HG03280 (cell line): ENCODE data around the gene MSLN.
"Not testable (repeated sequence)": the region's sequence is repeated elsewhere in the genome, so short reads cannot be mapped to it uniquely, and the experiment has no call there.

Source experiments
- ATAC-seq: cut with Tn5 transposase; IDR thresholded peaks from one replicate; pipeline ENCODE4 v1.9.1; 2021; ENCODE audit warnings: mild to moderate bottlenecking, moderate library complexity; ENCODE audit not compliant: unreplicated experiment

MSLN gene

DNA sequence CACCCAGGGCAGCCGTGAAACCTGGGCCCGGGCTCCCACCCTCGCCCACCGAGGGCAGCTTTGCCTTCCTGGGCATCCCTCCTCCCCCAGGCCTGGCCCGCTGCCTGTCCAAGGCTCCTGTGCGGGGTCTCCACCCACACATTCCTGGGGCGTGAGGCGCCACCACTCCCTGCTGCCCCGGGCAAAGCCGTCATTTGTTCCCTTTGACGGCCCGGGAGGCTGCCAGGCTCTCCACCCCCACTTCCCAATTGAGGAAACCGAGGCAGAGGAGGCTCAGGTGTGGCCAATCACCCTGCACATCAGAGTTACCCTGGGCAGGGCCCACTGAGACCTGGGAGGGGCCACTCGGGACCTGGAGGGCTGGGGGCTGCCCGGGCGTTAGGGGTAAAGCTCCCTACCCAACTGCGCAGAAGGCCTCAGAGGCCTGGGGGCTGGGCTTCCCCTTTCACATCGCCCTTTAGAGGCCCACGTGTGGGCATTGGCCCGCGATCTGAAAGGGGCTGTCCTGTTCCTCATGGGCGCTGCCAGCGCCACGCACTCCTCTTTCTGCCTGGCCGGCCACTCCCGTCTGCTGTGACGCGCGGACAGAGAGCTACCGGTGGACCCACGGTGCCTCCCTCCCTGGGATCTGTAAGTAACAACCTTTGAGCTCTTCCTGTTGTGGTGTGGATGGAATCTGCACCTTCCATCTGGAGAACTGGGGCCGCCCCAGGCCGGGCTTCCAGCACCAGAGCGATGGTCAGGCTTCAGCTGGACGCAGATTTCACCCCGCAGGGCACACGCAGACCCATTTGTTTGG, at the start of gene MSLN:
MSLN (plus strand) TSS at position 190 of the 799 bp plus-strand sequence. CDS start 1,947 bp downstream, outside the sequence.
- ATAC-seq: no peak

DNA sequence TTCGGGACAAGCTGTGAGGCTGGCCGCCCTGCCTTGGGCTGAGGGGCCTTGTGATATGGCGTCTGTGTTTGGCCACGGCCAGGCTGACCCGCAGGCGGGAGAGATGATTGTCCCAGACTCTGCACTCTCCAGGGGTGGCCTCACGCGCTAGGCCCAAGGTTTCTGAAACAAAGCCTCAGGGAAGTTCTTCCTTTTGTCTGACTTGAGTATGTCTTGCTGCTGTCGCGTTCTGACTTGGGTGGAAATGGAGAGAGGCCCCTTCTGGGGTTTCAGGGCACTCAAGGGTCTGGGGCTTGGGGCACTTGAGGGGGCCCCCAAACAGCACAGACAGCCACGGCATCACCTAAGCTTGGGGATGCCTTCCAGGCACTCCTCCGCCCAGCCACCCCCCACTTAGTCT, 49.5 kb upstream of the MSLN start:
- ATAC-seq: no peak

GRCh38 chr16:711548-712320, 48.8 kb upstream of the MSLN start:
- ATAC-seq: no peak

GRCh38 chr16:712740-713250, 47.7 kb upstream of the MSLN start:
- not testable (repeated sequence) for ATAC-seq

GRCh38 chr16:714079-714478, 46.5 kb upstream of the MSLN start:
- no peak for ATAC-seq

GRCh38 chr16:714558-715476, 45.7 kb upstream of the MSLN start, which contains the start of gene METRN:
TSS of gene METRN (plus strand) at chr16:715118. CDS start at chr16:715290, 172 bp downstream.
- ATAC-seq: peak; percentile 69

GRCh38 chr16:715477-716199, 44.9 kb upstream of the MSLN start:
- peak; percentile 17 for ATAC-seq

DNA sequence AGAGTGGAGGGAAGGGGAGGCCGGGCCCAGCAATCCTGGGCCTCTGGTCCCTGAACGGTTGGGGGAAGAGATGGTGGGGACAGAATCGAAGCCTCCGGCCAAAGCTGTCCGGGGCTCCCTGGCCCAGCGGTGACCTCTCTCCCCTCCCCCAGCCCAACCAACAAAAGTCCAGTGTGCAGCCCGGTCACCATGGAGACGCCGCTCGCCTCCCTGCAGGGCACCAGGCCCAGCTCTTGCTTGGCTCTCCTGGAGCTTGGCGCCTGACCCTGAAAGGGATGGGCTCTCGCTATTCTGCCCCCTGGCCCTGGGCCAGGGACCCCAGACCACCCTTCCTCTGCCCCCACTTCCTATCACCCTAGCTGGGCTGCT, 44.4 kb upstream of the MSLN start:
- no peak for ATAC-seq

GRCh38 chr16:716768-717325, 43.7 kb upstream of the MSLN start:
- no peak for ATAC-seq

DNA sequence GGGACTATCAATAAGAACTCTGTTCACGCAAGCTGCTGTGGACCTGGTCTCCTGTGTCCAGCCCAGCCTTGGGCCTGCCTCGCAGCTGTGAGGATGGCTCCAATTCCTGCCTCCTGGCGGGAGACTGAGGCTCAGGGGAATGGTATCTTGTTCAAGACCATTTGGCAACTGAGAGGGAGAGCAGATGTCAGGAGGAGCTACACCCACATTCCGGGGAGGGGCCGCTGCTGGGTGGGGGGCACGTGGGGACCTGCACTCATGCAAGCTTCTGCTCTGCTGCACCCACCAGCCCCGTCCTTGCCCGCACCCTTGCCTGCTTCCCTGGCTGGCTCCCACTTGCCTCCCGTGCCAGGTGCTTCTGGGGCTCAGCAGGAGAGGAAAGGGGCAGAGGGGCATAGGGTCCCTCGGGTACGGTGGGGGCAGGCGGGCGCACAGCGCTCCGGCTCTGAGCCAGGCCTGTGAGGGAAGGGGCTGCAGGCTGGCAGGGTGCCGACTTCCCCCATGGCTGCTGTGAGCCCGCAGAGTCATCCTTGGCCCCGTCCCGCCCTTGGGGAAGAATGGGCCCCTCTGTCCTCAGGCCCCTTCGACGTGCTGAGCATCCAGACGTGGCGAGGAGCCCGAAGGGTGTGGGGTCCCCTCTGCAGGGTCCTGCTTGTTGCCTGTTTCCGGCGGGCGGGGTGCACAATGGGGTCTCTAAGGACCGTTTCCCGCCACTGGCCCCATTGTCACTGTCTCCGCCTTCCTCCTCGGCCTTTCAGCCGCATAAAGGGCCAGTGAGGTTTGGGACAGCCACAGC, 42.9 kb upstream of the MSLN start:
- ATAC-seq: no peak

DNA sequence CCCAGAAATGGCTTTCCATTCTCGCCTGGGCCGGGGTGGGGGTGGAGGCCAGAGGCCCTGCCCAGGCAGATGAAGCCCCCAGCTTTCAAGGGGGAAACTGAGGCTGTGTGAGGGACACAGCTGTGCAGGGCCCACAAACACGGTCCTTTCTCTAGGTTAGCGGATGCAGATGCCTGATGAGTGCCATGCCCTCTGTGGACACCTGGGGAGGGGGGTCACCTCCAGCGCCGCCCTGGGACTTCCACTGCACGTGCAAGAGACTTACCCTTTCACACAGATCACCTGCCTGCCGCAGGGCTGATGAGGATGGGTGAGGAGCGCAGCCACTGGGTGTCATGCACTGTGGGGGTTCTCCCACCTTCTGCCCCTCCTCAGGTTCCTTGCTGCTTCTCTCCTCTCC, 42.1 kb upstream of the MSLN start:
- ATAC-seq: no peak

DNA sequence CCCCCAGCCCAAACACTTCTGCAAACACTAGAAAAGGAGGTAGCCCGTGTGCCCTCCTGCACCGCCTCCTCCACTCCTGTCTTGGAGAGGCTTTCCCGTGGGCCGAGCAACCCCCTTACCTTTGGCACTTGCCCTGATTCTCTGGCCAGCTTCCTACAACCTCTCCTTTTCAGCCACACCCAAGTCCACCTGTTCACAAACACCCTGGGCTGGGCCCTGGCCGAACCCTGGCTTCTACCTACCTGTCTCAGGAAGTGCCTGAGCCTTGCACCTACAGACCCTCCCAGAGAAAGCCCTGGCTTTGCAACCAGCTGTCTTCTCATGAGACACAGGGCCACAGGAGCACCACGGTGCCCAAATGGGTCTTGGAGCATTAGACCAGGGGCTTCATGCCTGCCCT, 41.6 kb upstream of the MSLN start:
- ATAC-seq: no peak

- no peak for ATAC-seq
Observed at GRCh38 chr16:719815-720446, 40.6 kb upstream of the MSLN start.

DNA sequence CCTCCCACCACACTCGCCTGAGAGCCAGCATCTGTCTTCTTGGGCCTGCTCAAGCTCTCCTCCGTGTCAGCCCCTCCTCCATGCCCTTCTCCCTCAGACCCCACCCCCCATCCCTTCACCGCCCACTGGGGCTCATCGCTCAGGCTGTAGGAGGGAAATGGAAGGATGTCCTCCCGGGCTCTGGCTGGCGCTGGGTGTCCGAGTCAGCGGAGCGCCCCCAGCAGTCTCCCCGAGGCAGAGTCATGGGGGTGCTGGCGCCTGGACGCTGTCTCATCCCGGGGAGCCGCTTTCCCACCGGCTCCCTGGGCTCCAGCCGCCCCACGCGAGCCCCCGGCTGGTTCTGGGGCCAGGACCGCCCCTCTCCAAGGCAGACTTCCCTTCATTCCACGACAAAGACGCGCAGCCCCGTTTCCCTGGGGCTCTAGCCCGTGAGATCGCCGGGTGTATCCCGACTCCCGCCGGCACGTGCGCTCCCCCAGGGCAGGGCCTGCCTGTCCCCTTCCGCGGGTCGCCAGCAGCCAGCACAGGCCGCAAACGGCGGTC, 40.0 kb upstream of the MSLN start:
- ATAC-seq: peak; percentile 15

DNA sequence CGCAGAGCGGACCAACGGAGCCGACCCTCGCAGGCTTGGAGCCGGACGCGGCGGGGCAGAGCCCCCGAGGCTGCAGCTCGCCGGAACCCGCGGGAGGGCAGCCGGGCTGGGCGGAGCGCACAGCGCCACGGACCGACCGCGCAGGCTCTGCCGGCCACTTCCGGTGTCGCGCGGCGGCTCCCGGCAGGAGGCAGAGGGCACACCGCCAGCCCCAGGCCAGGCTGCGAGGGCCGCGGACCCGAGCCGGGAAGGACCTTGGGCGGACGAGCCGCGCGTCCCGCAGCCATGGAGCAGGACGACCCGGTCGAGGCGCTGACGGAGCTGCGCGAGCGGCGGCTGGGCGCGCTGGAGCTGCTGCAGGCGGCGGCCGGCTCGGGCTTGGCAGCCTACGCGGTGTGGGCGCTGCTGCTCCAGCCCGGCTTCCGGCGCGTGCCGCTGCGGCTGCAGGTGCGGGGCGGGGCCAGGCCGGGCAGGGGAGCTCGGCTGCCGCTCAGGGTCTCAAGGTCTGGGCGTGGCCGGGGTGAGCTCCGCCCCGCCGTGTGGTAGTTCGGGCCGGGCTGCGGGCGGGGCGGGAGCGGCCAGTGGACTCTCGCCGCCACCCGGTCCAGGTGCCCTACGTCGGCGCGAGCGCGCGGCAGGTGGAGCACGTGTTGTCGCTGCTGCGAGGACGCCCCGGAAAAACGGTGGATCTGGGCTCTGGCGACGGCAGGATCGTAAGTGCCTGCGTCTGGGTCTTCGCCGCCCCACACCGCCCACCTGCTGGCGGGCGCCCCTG, 39.4 kb upstream of the MSLN start, which contains the start of gene ANTKMT:
ANTKMT (plus strand) TSS at position 157 of the 775 bp plus-strand sequence; CDS start at position 286, 129 bp downstream.
- ATAC-seq: peak; percentile 71

DNA sequence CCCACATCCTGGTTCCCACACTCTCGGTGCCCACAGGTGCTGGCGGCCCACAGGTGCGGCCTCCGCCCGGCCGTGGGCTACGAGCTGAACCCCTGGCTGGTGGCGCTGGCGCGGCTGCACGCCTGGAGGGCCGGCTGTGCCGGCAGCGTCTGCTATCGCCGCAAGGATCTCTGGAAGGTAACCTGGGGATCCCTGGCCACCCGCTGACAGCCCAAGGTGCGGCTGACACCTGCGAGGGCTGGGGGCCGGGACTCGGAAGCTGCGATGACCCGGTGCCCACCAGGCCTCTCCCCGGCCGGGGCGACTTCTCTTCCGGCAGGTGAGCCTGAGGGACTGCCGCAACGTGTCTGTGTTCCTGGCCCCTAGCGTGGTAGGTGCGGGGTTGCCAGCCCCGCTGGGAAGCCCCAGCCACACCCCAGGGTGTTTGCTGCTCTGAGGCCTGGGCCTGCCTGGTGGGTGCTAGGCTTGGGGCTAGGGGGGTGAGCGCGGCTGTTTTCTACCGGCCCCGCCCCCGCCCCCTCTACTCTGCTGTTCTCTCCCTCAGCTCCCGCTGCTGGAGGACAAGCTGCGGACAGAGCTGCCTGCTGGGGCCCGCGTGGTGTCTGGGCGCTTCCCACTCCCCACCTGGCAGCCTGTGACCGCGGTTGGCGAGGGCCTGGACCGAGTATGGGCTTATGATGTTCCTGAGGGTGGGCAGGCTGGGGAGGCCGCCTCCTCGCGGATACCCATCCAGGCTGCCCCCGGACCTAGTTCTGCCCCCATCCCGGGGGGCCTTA, 38.6 kb upstream of the MSLN start:
- no peak for ATAC-seq
